Measurements from ENCODE around the gene DIS3L2. TPM values are rescaled to one million over a fixed set of nuclear protein-coding genes. Genes with fewer than 3 reads are reported as not detected.

The DIS3L2 gene
- total RNA-seq, 2 experiments from 2014 or later = 39.8 to 39.9 TPM

GRCh38 chr2:232228971-232229894 is 267.7 kb downstream of the DIS3L2 start:
- H3K4me1 Mint-ChIP-seq = peaks cover 17% of the 10 kb centered on the region
- POLR2A ChIA-PET = no interaction called here
- no peaks in the 10 kb centered on the region for H3K27me3 Mint-ChIP-seq
- H3K4me3 Mint-ChIP-seq = no peak overlapping the region
- no peak overlapping the region for H3K27ac Mint-ChIP-seq
- H3K9me3 Mint-ChIP-seq = no peaks in the 10 kb centered on the region
- peaks cover 2% of the 10 kb centered on the region for H3K36me3 Mint-ChIP-seq
- no peak for DNase-seq
- no peak for ATAC-seq (ENCODE audit: low read depth)

GRCh38 chr2:232229911-232230310 is 268.4 kb downstream of the DIS3L2 start:
- ATAC-seq (ENCODE audit: low read depth) = no peak
- POLR2A ChIA-PET = no interaction called here
- peaks cover 18% of the 10 kb centered on the region for H3K4me1 Mint-ChIP-seq
- no peak for DNase-seq
- H3K9me3 Mint-ChIP-seq = no peaks in the 10 kb centered on the region
- no peak overlapping the region for H3K27ac Mint-ChIP-seq
- no peaks in the 10 kb centered on the region for H3K27me3 Mint-ChIP-seq
- peaks cover 2% of the 10 kb centered on the region for H3K36me3 Mint-ChIP-seq
- H3K4me3 Mint-ChIP-seq = no peak overlapping the region

GRCh38 chr2:232230560-232230959 is 269.0 kb downstream of the DIS3L2 start:
- POLR2A ChIA-PET = no interaction called here
- H3K36me3 Mint-ChIP-seq = peaks cover 2% of the 10 kb centered on the region
- H3K27me3 Mint-ChIP-seq = no peaks in the 10 kb centered on the region
- peaks cover 18% of the 10 kb centered on the region for H3K4me1 Mint-ChIP-seq
- H3K9me3 Mint-ChIP-seq = no peaks in the 10 kb centered on the region
- no peak overlapping the region for H3K27ac Mint-ChIP-seq
- H3K4me3 Mint-ChIP-seq = no peak overlapping the region
- ATAC-seq (ENCODE audit: low read depth) (no peak), DNase-seq (no peak)

- ATAC-seq (ENCODE audit: low read depth) = no peak
- peaks cover 20% of the 10 kb centered on the region for H3K4me1 Mint-ChIP-seq
- H3K36me3 Mint-ChIP-seq = peaks cover 2% of the 10 kb centered on the region
- DNase-seq = no peak
- peak overlapping the region; percentile 18 for H3K27ac Mint-ChIP-seq
- POLR2A ChIA-PET = no interaction called here
- H3K27me3 Mint-ChIP-seq = no peaks in the 10 kb centered on the region
- H3K9me3 Mint-ChIP-seq = no peaks in the 10 kb centered on the region
- no peak overlapping the region for H3K4me3 Mint-ChIP-seq
Measured at GRCh38 chr2:232231554-232231953, 270.0 kb downstream of the DIS3L2 start.

GRCh38 chr2:232232915-232233314 is 271.4 kb downstream of the DIS3L2 start:
- Mint-ChIP-seq H3K27me3 (no peaks in the 10 kb centered on the region), H3K4me3 (no peak overlapping the region), H3K36me3 (peaks cover 3% of the 10 kb centered on the region), H3K27ac (no peak overlapping the region), H3K9me3 (no peaks in the 10 kb centered on the region), H3K4me1 (peaks cover 28% of the 10 kb centered on the region)
- POLR2A ChIA-PET = no interaction called here
- ATAC-seq (ENCODE audit: low read depth) (no peak), DNase-seq (no peak)

- H3K36me3 Mint-ChIP-seq = peaks cover 11% of the 10 kb centered on the region
- POLR2A ChIA-PET = no interaction called here
- ATAC-seq (ENCODE audit: low read depth) (no peak), DNase-seq (no peak)
- no peak overlapping the region for H3K27ac Mint-ChIP-seq
- no peaks in the 10 kb centered on the region for H3K27me3 Mint-ChIP-seq
- H3K9me3 Mint-ChIP-seq = no peaks in the 10 kb centered on the region
- peaks cover 37% of the 10 kb centered on the region for H3K4me1 Mint-ChIP-seq
- H3K4me3 Mint-ChIP-seq = no peak overlapping the region
Measured at GRCh38 chr2:232234922-232235615, 273.6 kb downstream of the DIS3L2 start.

GRCh38 chr2:232235716-232236115 is 274.2 kb downstream of the DIS3L2 start:
- H3K27ac Mint-ChIP-seq = no peak overlapping the region
- peaks cover 37% of the 10 kb centered on the region for H3K4me1 Mint-ChIP-seq

GRCh38 chr2:232236200-232236599 is 274.7 kb downstream of the DIS3L2 start:
- no peaks in the 10 kb centered on the region for H3K27me3 Mint-ChIP-seq
- ATAC-seq (ENCODE audit: low read depth) = no peak
- H3K9me3 Mint-ChIP-seq = no peaks in the 10 kb centered on the region
- H3K36me3 Mint-ChIP-seq = peaks cover 11% of the 10 kb centered on the region
- H3K4me3 Mint-ChIP-seq = no peak overlapping the region
- POLR2A ChIA-PET = no interaction called here
- no peak overlapping the region for H3K27ac Mint-ChIP-seq
- no peak for DNase-seq
- peaks cover 35% of the 10 kb centered on the region for H3K4me1 Mint-ChIP-seq

More at GRCh38 chr2:232235716-232236115, 274.2 kb downstream of the DIS3L2 start:
- no peak overlapping the region for H3K4me3 Mint-ChIP-seq
- ATAC-seq (ENCODE audit: low read depth) (no peak), DNase-seq (no peak)
- no peaks in the 10 kb centered on the region for H3K9me3 Mint-ChIP-seq
- peaks cover 11% of the 10 kb centered on the region for H3K36me3 Mint-ChIP-seq
- no peaks in the 10 kb centered on the region for H3K27me3 Mint-ChIP-seq
- POLR2A ChIA-PET = no interaction called here

GRCh38 chr2:232237464-232237863 is 276.0 kb downstream of the DIS3L2 start:
- H3K27me3 Mint-ChIP-seq = no peaks in the 10 kb centered on the region
- DNase-seq (no peak), ATAC-seq (ENCODE audit: low read depth) (no peak)
- H3K4me3 Mint-ChIP-seq = peak overlapping the region; percentile 40
- POLR2A ChIA-PET = no interaction called here
- peaks cover 11% of the 10 kb centered on the region for H3K36me3 Mint-ChIP-seq
- peak overlapping the region; percentile 66 for H3K27ac Mint-ChIP-seq
- no peaks in the 10 kb centered on the region for H3K9me3 Mint-ChIP-seq
- peaks cover 25% of the 10 kb centered on the region for H3K4me1 Mint-ChIP-seq

GRCh38 chr2:232238108-232238507 is 276.6 kb downstream of the DIS3L2 start:
- POLR2A ChIA-PET = no interaction called here
- Mint-ChIP-seq H3K4me3 (no peak overlapping the region), H3K4me1 (peaks cover 21% of the 10 kb centered on the region), H3K27ac (peak overlapping the region; percentile 66), H3K9me3 (no peaks in the 10 kb centered on the region), H3K36me3 (peaks cover 9% of the 10 kb centered on the region), H3K27me3 (no peaks in the 10 kb centered on the region)
- ATAC-seq (ENCODE audit: low read depth) = no peak
- DNase-seq = no peak

GRCh38 chr2:232238596-232238995 is 277.1 kb downstream of the DIS3L2 start:
- peaks cover 21% of the 10 kb centered on the region for H3K4me1 Mint-ChIP-seq
- POLR2A ChIA-PET = no interaction called here
- H3K36me3 Mint-ChIP-seq = peaks cover 9% of the 10 kb centered on the region
- H3K27ac Mint-ChIP-seq = no peak overlapping the region
- DNase-seq (no peak), ATAC-seq (ENCODE audit: low read depth) (no peak)
- H3K9me3 Mint-ChIP-seq = no peaks in the 10 kb centered on the region
- H3K4me3 Mint-ChIP-seq = no peak overlapping the region
- H3K27me3 Mint-ChIP-seq = no peaks in the 10 kb centered on the region

GRCh38 chr2:232239951-232240681 is 278.6 kb downstream of the DIS3L2 start:
- ATAC-seq (ENCODE audit: low read depth) = peak; percentile 31
- peaks cover 20% of the 10 kb centered on the region for H3K4me1 Mint-ChIP-seq
- H3K36me3 Mint-ChIP-seq = peaks cover 9% of the 10 kb centered on the region
- POLR2A ChIA-PET = no interaction called here
- no peak for DNase-seq
- no peaks in the 10 kb centered on the region for H3K9me3 Mint-ChIP-seq
- no peak overlapping the region for H3K27ac Mint-ChIP-seq
- no peaks in the 10 kb centered on the region for H3K27me3 Mint-ChIP-seq
- no peak overlapping the region for H3K4me3 Mint-ChIP-seq

GRCh38 chr2:232240906-232241305 is 279.4 kb downstream of the DIS3L2 start:
- no peak overlapping the region for H3K4me3 Mint-ChIP-seq
- DNase-seq (no peak), ATAC-seq (ENCODE audit: low read depth) (no peak)
- H3K4me1 Mint-ChIP-seq = peaks cover 20% of the 10 kb centered on the region
- POLR2A ChIA-PET = no interaction called here
- H3K9me3 Mint-ChIP-seq = no peaks in the 10 kb centered on the region
- H3K27me3 Mint-ChIP-seq = no peaks in the 10 kb centered on the region
- H3K27ac Mint-ChIP-seq = no peak overlapping the region
- H3K36me3 Mint-ChIP-seq = peaks cover 9% of the 10 kb centered on the region

Data from activated naive CD8-positive, alpha-beta T cell treated with anti-CD3 and anti-CD28 coated beads, Interleukin-2, amount 10 ng/mL, durations not matched to agents 7 days and 5 days (primary cell).